ENCODE results near the gene FOXB2. TPM values are rescaled to one million over a fixed set of nuclear protein-coding genes. Genes with fewer than 3 reads are reported as not detected.

The FOXB2 gene
- polyA plus RNA-seq, 1 donor from 2014 or later = not detected

DNA sequence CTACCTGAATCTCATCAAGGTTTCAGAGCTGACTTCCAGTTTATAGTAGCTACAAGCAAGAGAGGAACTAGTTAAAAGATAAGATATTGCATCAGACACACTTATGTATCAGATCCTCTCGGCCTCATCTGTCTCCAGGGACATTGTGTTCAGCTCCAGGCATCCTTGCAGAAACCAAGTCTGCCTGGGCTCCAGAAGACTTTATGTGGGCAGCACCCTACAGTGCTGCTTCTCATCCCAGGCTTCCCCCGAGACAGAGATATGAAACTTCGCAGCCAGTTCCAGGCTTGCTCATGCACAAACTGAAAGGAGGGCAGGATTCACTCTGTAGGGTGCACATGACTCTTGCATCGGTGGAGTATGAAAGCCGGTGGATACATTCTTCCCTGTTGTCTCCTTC is 33.9 kb upstream of the FOXB2 start (continued):
- no peak for TF ChIP-seq MXI1 (conservative IDR thresholded peaks at IDR 0.05; ENCODE audit: poor library complexity, severe bottlenecking)
- no peak for TF ChIP-seq EZH2 (IDR thresholded peaks at IDR 0.05; ENCODE audit: borderline replicate concordance, insufficient read depth, low read length, poor library complexity, severe bottlenecking)

DNA sequence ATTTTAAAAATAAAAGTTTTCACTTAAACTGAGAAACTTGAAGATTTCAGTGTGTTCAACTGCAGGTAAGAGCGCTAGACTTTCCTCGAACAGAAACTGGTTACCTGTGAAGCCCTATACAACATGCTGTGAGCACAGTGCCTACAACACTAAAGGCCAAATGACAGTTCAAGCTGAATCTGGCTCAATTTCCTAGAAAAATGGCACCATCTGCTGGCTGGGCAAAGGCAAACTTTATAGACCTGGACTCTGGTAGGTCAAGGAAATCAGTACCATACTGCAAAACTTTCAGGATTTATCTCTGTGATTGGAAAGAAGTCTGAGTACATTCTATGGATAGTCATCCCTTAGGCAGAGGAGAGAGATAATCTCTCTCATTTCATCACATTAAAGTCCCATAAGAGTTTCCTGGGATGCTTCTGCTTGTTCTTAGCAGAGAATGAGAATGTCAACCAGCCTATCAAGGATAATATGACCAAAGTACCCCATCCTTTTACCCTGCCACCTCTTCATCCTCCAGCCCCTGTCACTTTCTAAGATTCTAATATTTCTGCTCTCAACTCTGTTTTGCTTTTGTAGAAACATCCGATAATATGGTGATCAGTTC is 31.8 kb upstream of the FOXB2 start:
- H3K27ac ChIP-seq (ENCODE audit: low read length) = no peak overlapping the region
- H3K27me3 ChIP-seq (ENCODE audit: insufficient read depth, low read depth, low read length) = no peaks in the 10 kb centered on the region
- H3K79me2 ChIP-seq (replicated peaks; ENCODE audit: insufficient read depth, low read length) = no peaks in the 10 kb centered on the region
- no peaks in the 10 kb centered on the region for H3K9me3 ChIP-seq (ENCODE audit: low read length)
- H3K9me2 ChIP-seq (ENCODE audit: insufficient read depth, low read length) = no peaks in the 10 kb centered on the region
- H3K4me3 ChIP-seq (ENCODE audit: low read length) = no peak overlapping the region
- H3K4me2 ChIP-seq (ENCODE audit: low read length) = no peak overlapping the region
- H2AFZ ChIP-seq (ENCODE audit: low read depth, low read length) = no peak overlapping the region
- H3K36me3 ChIP-seq (ENCODE audit: insufficient read depth, low read length) = no peaks in the 10 kb centered on the region
- no peaks in the 10 kb centered on the region for H3F3A ChIP-seq (ENCODE audit: insufficient read depth, low read length, poor library complexity, severe bottlenecking)
- no peak overlapping the region for H3K9ac ChIP-seq (ENCODE audit: low read length)
- TF ChIP-seq REST (IDR thresholded peaks at IDR 0.05; ENCODE audit: borderline replicate concordance) (no peak), EP300 (conservative IDR thresholded peaks at IDR 0.05; ENCODE audit: poor library complexity, severe bottlenecking) (no peak), TAF1 (IDR thresholded peaks at IDR 0.05; ENCODE audit: low read depth) (no peak), MXI1 (conservative IDR thresholded peaks at IDR 0.05; ENCODE audit: poor library complexity, severe bottlenecking) (no peak), CTCF (IDR thresholded peaks at IDR 0.05; ENCODE audit: poor library complexity, severe bottlenecking) (no peak), RAD21 (conservative IDR thresholded peaks at IDR 0.05) (no peak), EZH2 (IDR thresholded peaks at IDR 0.05; ENCODE audit: borderline replicate concordance, insufficient read depth, low read length, poor library complexity, severe bottlenecking) (no peak), POLR2AphosphoS5 (IDR thresholded peaks at IDR 0.05) (no peak), SMC3 (conservative IDR thresholded peaks at IDR 0.05; ENCODE audit: poor library complexity) (no peak)
- H4K20me1 ChIP-seq (ENCODE audit: insufficient read depth) = no peaks in the 10 kb centered on the region

GRCh38 chr9:76988941-76989340 is 30.5 kb upstream of the FOXB2 start:
- H2AFZ ChIP-seq (ENCODE audit: low read depth, low read length) = no peak overlapping the region
- H3F3A ChIP-seq (ENCODE audit: insufficient read depth, low read length, poor library complexity, severe bottlenecking) = no peaks in the 10 kb centered on the region
- H3K9ac ChIP-seq (ENCODE audit: low read length) = no peak overlapping the region
- H3K4me3 ChIP-seq (ENCODE audit: low read length) = no peak overlapping the region
- H4K20me1 ChIP-seq (ENCODE audit: insufficient read depth) = no peaks in the 10 kb centered on the region
- TF ChIP-seq POLR2AphosphoS5 (IDR thresholded peaks at IDR 0.05) (no peak), EP300 (conservative IDR thresholded peaks at IDR 0.05; ENCODE audit: poor library complexity, severe bottlenecking) (no peak)
- H3K9me3 ChIP-seq (ENCODE audit: low read length) = no peaks in the 10 kb centered on the region
- H3K27me3 ChIP-seq (ENCODE audit: insufficient read depth, low read depth, low read length) = no peaks in the 10 kb centered on the region
- H3K27ac ChIP-seq (ENCODE audit: low read length) = no peak overlapping the region
- H3K79me2 ChIP-seq (replicated peaks; ENCODE audit: insufficient read depth, low read length) = no peaks in the 10 kb centered on the region
- H3K9me2 ChIP-seq (ENCODE audit: insufficient read depth, low read length) = no peaks in the 10 kb centered on the region
- H3K36me3 ChIP-seq (ENCODE audit: insufficient read depth, low read length) = no peaks in the 10 kb centered on the region
- H3K4me2 ChIP-seq (ENCODE audit: low read length) = no peak overlapping the region
